Endothelial cell of umbilical vein (primary cell): Measurements from ENCODE around the gene TIMM50. TPM values are rescaled to one million over a fixed set of nuclear protein-coding genes. Genes with fewer than 3 reads are reported as not detected.

Experiments
- BruUV-seq: library from RNA; stranded (reverse); fragments of 400-500 nt; replicated peaks from 2 replicates; lab custom pipeline; 2021; lab: Mats Ljungman, UMichigan
- CTCF ChIA-PET: fragments of 300-600, 350-600 bp; sonication (Branson Sonifier 250); formaldehyde crosslinking; loops from one replicate; lab custom pipeline; 2021; ENCODE audit warnings: antibody characterized with exemption, inconsistent platforms; lab: Charles Lee
- POLR2A ChIA-PET: fragments of 300-600, 350-600 bp; sonication (Branson Sonifier 250); formaldehyde crosslinking; loops from one replicate; lab custom pipeline; 2021; ENCODE audit warnings: antibody characterized with exemption, inconsistent platforms; lab: Charles Lee
- DNase-seq: peaks from one replicate; pipeline ENCODE4 v3.0.0-alpha.2; 2011; ENCODE audit warnings: low read depth, low spot score
- FAIRE-seq: peaks from 2 replicates; lab custom pipeline; 2011; peaks lifted over from hg19 to GRCh38; lab: Jason Lieb, UNC
- H2AFZ ChIP-seq: 2 replicates; pipeline ENCODE4 v1.6.0; 2012; ENCODE audit warnings: low read depth, low read length, control low read depth, inconsistent platforms
- H3K27ac ChIP-seq: 2 replicates; pipeline ENCODE4 v1.5.1; 2011; ENCODE audit warnings: low read depth, mild to moderate bottlenecking, control low read depth, low read length, moderate library complexity; ENCODE audit not compliant: insufficient read depth
- H3K27me3 ChIP-seq, 2 experiments: 2 replicates each; pipeline versions ENCODE4 v1.6.0 to v1.6.1; 2011; ENCODE audit warnings: low read length in 2 of 2, mixed read lengths in 1 of 2; ENCODE audit not compliant: control insufficient read depth in 2 of 2, insufficient read depth in 2 of 2
- H3K36me3 ChIP-seq, 2 experiments: 2 replicates in 1 of 2; 3 replicates in 1 of 2; pipeline ENCODE4 v1.5.1; 2011; ENCODE audit warnings: low read length in 2 of 2, mild to moderate bottlenecking in 1 of 2, moderate library complexity in 1 of 2; ENCODE audit not compliant: control insufficient read depth in 2 of 2, insufficient read depth in 2 of 2; ENCODE audit errors: extremely low read depth in 1 of 2
- H3K4me1 ChIP-seq: 3 replicates; pipeline ENCODE4 v1.5.1; 2011; ENCODE audit warnings: mild to moderate bottlenecking, low read length; ENCODE audit not compliant: control insufficient read depth, insufficient read depth; ENCODE audit errors: extremely low read depth
- H3K4me2 ChIP-seq: 2 replicates; pipeline ENCODE4 v1.6.1; 2011; ENCODE audit warnings: low read length, control low read depth, mixed read lengths; ENCODE audit not compliant: insufficient read depth
- H3K4me3 ChIP-seq, 3 experiments: fragments of 200-600 bp in 1 of 3; sonication (generic), shearing (Covaris generic) in 1 of 3; replicated peaks in 1 of 3; 2 replicates each; pipeline ENCODE4 v1.5.1; 2011 to 2016; ENCODE audit warnings: control low read depth in 3 of 3, low read length in 3 of 3, mild to moderate bottlenecking in 2 of 3, inconsistent platforms in 1 of 3, low read depth in 1 of 3, moderate library complexity in 1 of 3; ENCODE audit not compliant: insufficient read depth in 1 of 3
- H3K79me2 ChIP-seq: 2 replicates; pipeline ENCODE4 v1.6.0; 2012; ENCODE audit warnings: low read length, inconsistent platforms; ENCODE audit not compliant: control insufficient read depth, insufficient read depth
- H3K9ac ChIP-seq: replicated peaks from 2 replicates; pipeline ENCODE3; 2011; ENCODE audit warnings: low read length, control low read depth; ENCODE audit not compliant: insufficient read depth; ENCODE audit errors: extremely low read depth
- H3K9me1 ChIP-seq: replicated peaks from 3 replicates; pipeline ENCODE4 v1.6.0; 2011; ENCODE audit warnings: mild to moderate bottlenecking, low read length; ENCODE audit not compliant: control insufficient read depth, insufficient read depth; ENCODE audit errors: extremely low read depth
- H3K9me3 ChIP-seq: replicated peaks from 2 replicates; pipeline ENCODE4 v1.5.1; 2012; ENCODE audit warnings: low read length, inconsistent platforms; ENCODE audit not compliant: control insufficient read depth, insufficient read depth
- H4K20me1 ChIP-seq: replicated peaks from 2 replicates; pipeline ENCODE3; 2011; ENCODE audit warnings: mild to moderate bottlenecking, low read length; ENCODE audit not compliant: control insufficient read depth, insufficient read depth; ENCODE audit errors: extremely low read depth
- CTCF ChIP-seq, 2 donors: IDR thresholded peaks; 1 replicate in 1 of 2; 2 replicates in 1 of 2; pipeline ENCODE4 v1.5.1; 2011; ENCODE audit warnings: low read length in 2 of 2, mild to moderate bottlenecking in 2 of 2, moderate library complexity in 2 of 2, control low read depth in 1 of 2, inconsistent platforms in 1 of 2, low read depth in 1 of 2; ENCODE audit not compliant: insufficient read depth in 1 of 2; ENCODE audit errors: extremely low read depth in 1 of 2
- EZH2 ChIP-seq: IDR thresholded peaks from 2 replicates; pipeline ENCODE4 v1.6.1; 2012; ENCODE audit warnings: borderline replicate concordance, low read depth, mild to moderate bottlenecking, moderate library complexity, low read length, inconsistent platforms; ENCODE audit not compliant: severe bottlenecking
- FOS ChIP-seq: IDR thresholded peaks from 2 replicates; pipeline ENCODE4 v1.6.1; 2011; ENCODE audit warnings: mild to moderate bottlenecking, low read length, moderate library complexity, borderline replicate concordance; ENCODE audit not compliant: insufficient read depth
- GATA2 ChIP-seq: IDR thresholded peaks from 2 replicates; pipeline ENCODE4 v1.7.0; 2011; ENCODE audit warnings: low read depth, mild to moderate bottlenecking, moderate library complexity, mixed read lengths, low read length; ENCODE audit not compliant: insufficient read length, insufficient read depth
- JUN ChIP-seq: IDR thresholded peaks from 2 replicates; pipeline ENCODE4 v1.6.1; 2011; ENCODE audit warnings: borderline replicate concordance, low read depth; ENCODE audit not compliant: insufficient read length, insufficient read depth
- MAX ChIP-seq: IDR thresholded peaks from 2 replicates; pipeline ENCODE4 v1.6.1; 2011; ENCODE audit not compliant: insufficient read depth, insufficient read length
- MYC ChIP-seq: IDR thresholded peaks from one replicate; pipeline ENCODE4 v1.6.1; 2011; ENCODE audit warnings: mild to moderate bottlenecking, low read depth, low read length
- POLR2A ChIP-seq: IDR thresholded peaks from 2 replicates; pipeline ENCODE4 v1.6.1; 2012; ENCODE audit warnings: low read depth, mild to moderate bottlenecking, control low read depth, low read length
- POLR2AphosphoS5 ChIP-seq: IDR thresholded peaks from 2 replicates; pipeline ENCODE4 v1.6.1; 2012; ENCODE audit warnings: low read depth, mild to moderate bottlenecking, control low read depth, low read length, moderate library complexity; ENCODE audit not compliant: insufficient read depth
- dilution Hi-C: fragments of 300-500 bp; cut with MboI; formaldehyde crosslinking; loops from one replicate; pipeline ENCODE4 v1.15.0; 2019; ENCODE audit warnings: low sequenced_read_pairs; ENCODE audit not compliant: extremely low pct_ligation_motif_present
- intact Hi-C: fragments of 100-400 bp; cut with micrococcal nuclease; formaldehyde crosslinking; loops from one replicate; pipeline ENCODE4 v1.10.0; 2022
- polyA plus RNA-seq, 4 experiments: library from polyadenylated mRNA; depleted of rRNA in 3 of 4; stranded (reverse) in 3 of 4; unstranded in 1 of 4; fragments of >200 nt; gene quantifications; 2 replicates each; pipeline versions ENCODE4 v1.2.1 to v1.2.3, GENCODE V29; 2011 to 2012; ENCODE audit warnings: missing spikeins in 1 of 4
- total RNA-seq: library from RNA; stranded (reverse); gene quantifications from 2 replicates; pipeline ENCODE4 v1.2.3, GENCODE V29; 2021

Gene TIMM50
- total and polyA plus RNA-seq, 2 donors (not counting 3 experiments of a cell fraction or from before 2014, with no cell fraction given), result 85.7 to 118 TPM

DNA sequence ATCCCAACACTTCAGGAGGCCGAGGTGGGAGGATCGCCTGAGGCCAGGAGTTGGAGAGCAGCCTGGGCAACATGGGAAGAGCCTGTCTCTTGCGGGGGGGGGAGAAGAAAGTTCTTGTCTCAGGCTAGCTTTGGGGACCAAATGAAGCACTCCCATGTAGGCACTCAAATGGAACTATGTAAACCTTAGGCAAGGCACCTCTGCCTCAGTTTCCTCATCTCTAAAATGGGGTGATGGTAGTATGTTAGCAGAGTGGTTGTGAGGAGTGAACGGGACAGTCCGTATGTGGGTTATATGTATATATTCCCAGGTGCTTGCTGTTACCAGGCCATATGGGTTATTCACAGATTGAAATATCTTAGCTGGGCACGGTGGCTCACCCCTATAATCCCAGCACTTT lies 11.6 kb downstream of the TIMM50 start:
- Histone ChIP-seq H4K20me1 (no peaks in the 10 kb centered on the region), H3K9ac (no peak overlapping the region), H3K4me3 (no peak overlapping the region), H3K27ac (no peak overlapping the region), H3K4me2 (no peak overlapping the region), H3K79me2 (no peaks in the 10 kb centered on the region), H3K9me1 (no peaks in the 10 kb centered on the region), H3K36me3 (peaks cover 9 to 23% of the 10 kb centered on the region in 2 experiments), H3K27me3 (no peaks in the 10 kb centered on the region), H3K9me3 (no peaks in the 10 kb centered on the region), H2AFZ (no peak overlapping the region), H3K4me1 (no peaks in the 10 kb centered on the region)
- no TSS peak for BruUV-seq
- FAIRE-seq, result no peak
- dilution Hi-C loops (no loop called here), intact Hi-C loops (no loop called here)
- DNase-seq, result no peak
- ChIA-PET POLR2A (no interaction called here), CTCF (interaction anchor here (0.6 kb wide), 1 partner anchor 11 kb away, joined by 4 read pairs; no protein-coding TSS in a partner anchor)
- TF ChIP-seq MAX (no peak), FOS (no peak), JUN (no peak), MYC (no peak), POLR2AphosphoS5 (no peak), POLR2A (no peak), EZH2 (no peak), CTCF (IDR thresholded peaks at IDR 0.05; ENCODE audit: extremely low read depth in 1 of 2, insufficient read depth in 1 of 2, low read depth in 1 of 2, low read length in 2 of 2) (no peak), GATA2 (no peak)
